ENCODE results near the gene SORCS1. TPM values are rescaled to one million over a fixed set of nuclear protein-coding genes. Genes with fewer than 3 reads are reported as not detected.

The SORCS1 gene
- total RNA-seq, 2 donors from 2014 or later, result 0.37 to 1.2 TPM

GRCh38 chr10:106661133-106661766, 503.3 kb downstream of the SORCS1 start:
- no peak for DNase-seq (ENCODE audit: low spot score)
- intact Hi-C loops (cut with DNase I), result loop anchor here in 1 of 2 donors (10.0 kb wide), 1 partner anchor 114 kb away; no protein-coding TSS in a partner anchor

GRCh38 chr10:106660550-106660949, 504.0 kb downstream of the SORCS1 start:
- DNase-seq (ENCODE audit: low spot score), result no peak
- intact Hi-C loops (cut with DNase I), result loop anchor here in 1 of 2 donors (10.0 kb wide), 1 partner anchor 114 kb away; no protein-coding TSS in a partner anchor

DNA sequence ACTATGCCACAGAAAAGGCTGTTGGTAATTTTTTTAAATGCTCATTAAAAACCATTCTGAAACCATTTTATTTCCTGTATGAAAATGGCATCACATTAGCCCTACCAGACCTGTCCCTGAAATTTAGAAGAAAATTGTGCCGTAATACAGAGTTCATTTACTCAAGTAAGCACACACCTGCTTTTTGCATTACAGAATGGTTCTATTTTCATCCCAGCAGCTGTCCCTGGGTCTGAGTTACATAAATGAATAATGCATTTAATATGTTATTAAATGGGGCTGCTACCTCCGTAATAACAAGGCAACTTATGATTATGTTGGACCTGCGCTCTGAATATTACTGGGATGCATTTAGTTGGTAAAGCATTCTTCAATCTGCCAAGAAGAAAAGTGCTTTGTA, 508.9 kb downstream of the SORCS1 start:
- intact Hi-C loops (cut with DNase I), result no loop called here
- DNase-seq (ENCODE audit: low spot score), result no peak

- no peak for DNase-seq (ENCODE audit: low spot score)
- intact Hi-C loops (cut with DNase I), result no loop called here
Observed at GRCh38 chr10:106655165-106655564, 509.3 kb downstream of the SORCS1 start.

DNA sequence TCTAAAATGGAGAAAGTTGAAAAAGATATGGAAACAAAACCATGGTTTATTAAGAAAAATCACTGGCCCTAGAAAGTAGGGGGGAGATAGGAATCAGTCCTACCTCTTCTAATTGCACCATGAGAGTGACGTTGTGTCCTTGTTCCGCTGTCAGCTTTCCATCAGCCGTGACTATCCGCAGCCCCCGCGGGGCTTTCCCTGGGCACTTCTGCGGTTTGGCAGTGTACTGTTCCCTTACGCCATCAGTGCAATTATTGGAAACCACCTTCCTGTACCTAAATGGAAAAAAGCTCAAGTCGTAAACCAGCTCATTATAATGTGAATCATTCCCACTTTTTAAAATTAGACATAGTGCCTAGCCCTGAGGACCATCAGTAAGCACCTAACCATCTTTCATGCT, 512.2 kb downstream of the SORCS1 start:
- no peak for DNase-seq (ENCODE audit: low spot score)
- intact Hi-C loops (cut with DNase I), result no loop called here

DNA sequence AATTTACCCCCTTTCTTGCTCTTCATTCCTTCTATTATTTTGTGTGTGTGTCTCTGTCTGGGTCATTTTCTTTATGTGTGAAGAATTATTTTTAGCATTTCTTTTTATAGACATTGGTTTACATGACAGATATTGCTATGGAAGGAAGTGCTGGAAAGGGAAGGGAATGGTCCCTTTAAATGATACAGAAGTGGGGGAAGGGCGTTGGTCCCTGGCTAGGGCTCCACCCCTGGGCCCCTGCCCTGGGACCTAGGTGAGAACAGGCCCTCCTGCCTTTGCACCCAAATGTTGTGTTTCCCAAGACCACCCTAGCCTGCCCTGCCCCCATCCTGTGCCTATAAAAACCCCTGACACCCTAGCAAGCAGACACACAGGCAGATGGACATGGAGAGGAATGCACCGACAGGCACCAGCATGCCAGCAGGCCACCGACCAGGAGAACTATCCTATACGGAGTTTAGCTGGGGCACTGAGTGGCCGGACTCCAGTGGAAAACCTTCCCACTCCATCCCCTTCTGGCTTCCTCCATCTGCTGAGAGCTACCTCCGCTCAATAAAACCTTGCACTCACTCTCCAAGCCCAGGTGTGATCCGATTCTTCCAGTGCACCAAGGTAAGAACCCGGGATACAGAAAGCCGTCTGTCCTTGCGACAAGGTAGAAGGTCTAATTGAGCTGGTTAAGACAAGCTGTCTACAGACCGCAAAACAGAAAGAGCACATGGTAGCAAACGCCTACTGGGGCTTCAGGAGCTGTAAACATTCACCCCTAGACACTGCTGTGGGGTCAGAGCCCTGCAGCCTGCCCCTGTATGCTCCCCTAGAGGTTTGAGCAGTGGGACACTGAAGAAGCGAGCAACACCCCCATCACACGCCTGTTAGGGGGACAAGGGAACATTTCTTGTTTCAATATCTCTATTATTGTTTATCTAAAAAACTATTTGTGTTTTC, 515.7 kb downstream of the SORCS1 start:
- intact Hi-C loops (cut with DNase I), result no loop called here
- no peak for DNase-seq (ENCODE audit: low spot score)

DNA sequence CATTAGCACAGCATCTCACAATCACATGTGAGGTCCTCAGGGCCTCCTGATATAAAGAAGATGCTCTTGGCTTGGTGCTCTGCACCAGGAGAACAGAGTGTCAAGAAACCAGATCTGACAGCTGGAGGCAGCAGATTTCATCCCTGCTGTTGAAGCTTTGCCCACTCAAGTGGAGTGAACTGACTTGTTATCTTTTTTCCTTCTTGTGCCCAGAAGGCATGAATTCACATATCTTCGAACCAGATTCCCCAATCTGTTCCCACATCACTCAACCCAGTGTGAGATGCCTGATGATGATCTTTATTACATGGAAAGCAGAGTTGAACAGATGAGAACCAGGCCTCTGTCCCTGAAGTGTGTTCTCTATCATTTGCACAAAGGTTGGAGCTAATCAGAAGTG, 521.0 kb downstream of the SORCS1 start:
- intact Hi-C loops (cut with DNase I), result no loop called here

DNA sequence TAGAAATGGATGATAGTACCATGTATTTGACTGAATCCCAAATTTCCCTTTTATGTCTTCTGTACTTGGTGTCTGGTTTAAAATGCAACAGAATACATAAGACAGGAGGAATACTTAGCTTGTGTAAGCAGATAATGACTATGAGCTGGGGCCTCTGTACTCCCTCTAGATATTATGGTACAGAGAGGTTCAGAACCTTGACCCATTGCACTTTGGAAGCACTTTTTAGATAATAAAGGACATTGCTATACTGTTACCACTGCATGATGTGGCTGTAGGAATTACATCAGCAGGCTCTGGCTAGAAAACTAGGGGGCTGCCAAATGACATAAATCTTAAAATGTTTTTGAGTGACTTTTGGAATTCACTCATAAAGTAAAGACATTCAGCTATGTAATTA, 526.6 kb downstream of the SORCS1 start:
- intact Hi-C loops (cut with DNase I), result no loop called here
- no peak for DNase-seq (ENCODE audit: low spot score)

More for the DNA sequence above, 521.0 kb downstream of the SORCS1 start:
- no peak for DNase-seq (ENCODE audit: low spot score)

- DNase-seq (ENCODE audit: low spot score), result no peak
- intact Hi-C loops (cut with DNase I), result no loop called here
Observed at GRCh38 chr10:106636766-106637491, 527.6 kb downstream of the SORCS1 start.

- intact Hi-C loops (cut with DNase I), result no loop called here
- DNase-seq (ENCODE audit: low spot score), result no peak
Observed at GRCh38 chr10:106635947-106636346, 528.6 kb downstream of the SORCS1 start.

- intact Hi-C loops (cut with DNase I), result no loop called here
Observed at GRCh38 chr10:106631016-106631702, 533.3 kb downstream of the SORCS1 start.

DNA sequence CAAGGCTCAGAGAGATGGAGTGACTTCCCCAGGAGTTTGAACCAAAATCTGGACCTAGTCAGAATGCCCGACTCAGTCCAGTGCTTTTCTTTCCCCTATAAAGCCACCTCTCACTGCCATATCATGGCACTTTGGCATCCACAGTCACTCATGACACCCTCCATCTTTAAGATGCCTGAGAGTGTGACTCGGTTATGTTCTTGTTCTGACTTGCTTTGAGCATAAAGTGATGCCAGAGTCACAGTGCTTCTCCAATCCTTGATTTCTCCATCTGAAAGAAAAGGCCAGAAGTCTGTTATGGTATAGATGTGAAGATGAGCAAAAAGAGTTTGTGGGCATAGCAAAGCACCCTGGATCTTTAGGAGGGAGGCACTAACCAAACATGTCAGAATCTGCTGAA, 538.1 kb downstream of the SORCS1 start:
- intact Hi-C loops (cut with DNase I), result no loop called here

More at GRCh38 chr10:106631016-106631702, 533.3 kb downstream of the SORCS1 start:
- DNase-seq (ENCODE audit: low spot score), result no peak

GRCh38 chr10:106625751-106626150, 538.8 kb downstream of the SORCS1 start:
- DNase-seq (ENCODE audit: low spot score), result no peak

More for the DNA sequence above, 538.1 kb downstream of the SORCS1 start:
- DNase-seq (ENCODE audit: low spot score), result no peak

GRCh38 chr10:106619346-106619745, 545.2 kb downstream of the SORCS1 start:
- intact Hi-C loops (cut with DNase I), result no loop called here

More at GRCh38 chr10:106625751-106626150, 538.8 kb downstream of the SORCS1 start:
- intact Hi-C loops (cut with DNase I), result no loop called here

GRCh38 chr10:106618646-106619045, 545.9 kb downstream of the SORCS1 start:
- intact Hi-C loops (cut with DNase I), result no loop called here
- no peak for DNase-seq (ENCODE audit: low spot score)

More at GRCh38 chr10:106619346-106619745, 545.2 kb downstream of the SORCS1 start:
- DNase-seq (ENCODE audit: low spot score), result no peak

- no peak for DNase-seq (ENCODE audit: low spot score)
- intact Hi-C loops (cut with DNase I), result no loop called here
Observed at GRCh38 chr10:106615081-106615480, 549.4 kb downstream of the SORCS1 start.

- no peak for DNase-seq (ENCODE audit: low spot score)
- intact Hi-C loops (cut with DNase I), result no loop called here
Observed at GRCh38 chr10:106614293-106614692, 550.2 kb downstream of the SORCS1 start.

DNA sequence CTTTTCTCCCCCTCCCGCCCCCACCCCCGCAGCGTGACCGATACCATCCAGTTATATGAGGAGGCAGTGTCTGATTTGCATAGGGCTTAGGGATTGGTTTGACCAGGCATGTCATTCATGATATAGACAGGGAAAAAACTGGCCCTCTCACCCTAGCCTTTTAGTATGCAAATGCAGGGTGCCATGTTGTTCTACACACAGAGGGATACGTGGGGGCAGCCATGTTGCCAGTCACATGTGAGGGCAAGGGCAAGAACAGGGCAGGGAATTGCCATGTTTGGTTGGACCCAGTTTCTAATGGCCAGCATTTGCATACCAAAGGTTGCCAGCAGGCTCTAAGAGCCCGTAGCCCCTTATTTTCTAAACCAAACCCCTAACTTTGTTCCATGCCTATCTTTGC, 552.1 kb downstream of the SORCS1 start:
- intact Hi-C loops (cut with DNase I), result no loop called here
- DNase-seq (ENCODE audit: low spot score), result no peak
